Activated naive CD4-positive, alpha-beta T cell treated with anti-CD3 and anti-CD28 coated beads for 36 hours (primary cell): Measurements from ENCODE around the gene PTPRK. TPM values are rescaled to one million over a fixed set of nuclear protein-coding genes. Genes with fewer than 3 reads are reported as not detected.

ENCODE experiments used
- CTCF ChIA-PET: fragments of 350-600 bp; sonication (Branson Sonifier 250); formaldehyde crosslinking; loops from one replicate; lab custom pipeline; 2021; ENCODE audit warnings: antibody characterized with exemption; lab: Charles Lee
- DNase-seq: peaks from one replicate; pipeline ENCODE4 v3.0.0-alpha.2; 2020
- H3K27ac Mint-ChIP-seq: one replicate; pipeline ENCODE4 v1.8.0; 2021; ENCODE audit warnings: mild to moderate bottlenecking, mixed read lengths
- H3K27me3 Mint-ChIP-seq: one replicate; pipeline ENCODE4 v1.8.0; 2021; ENCODE audit warnings: low read depth, mixed read lengths
- H3K36me3 Mint-ChIP-seq: one replicate; pipeline ENCODE4 v1.8.0; 2021; ENCODE audit warnings: low read depth, mixed read lengths
- H3K4me1 Mint-ChIP-seq: one replicate; pipeline ENCODE4 v1.8.0; 2021; ENCODE audit warnings: low read depth, mixed read lengths
- H3K4me3 Mint-ChIP-seq: one replicate; pipeline ENCODE4 v1.8.0; 2021; ENCODE audit warnings: mild to moderate bottlenecking, moderate library complexity, mixed read lengths
- H3K9me3 Mint-ChIP-seq: one replicate; pipeline ENCODE4 v1.8.0; 2021; ENCODE audit warnings: mixed read lengths
- intact Hi-C: fragments of 100-400 bp; cut with micrococcal nuclease; formaldehyde crosslinking; loops from one replicate; pipeline ENCODE4 v1.15.1; 2023
- total RNA-seq, 2 experiments: library from RNA; stranded (reverse); gene quantifications; one replicate each; pipeline ENCODE4 v1.2.3, GENCODE V29; 2021

The PTPRK gene
- total RNA-seq, 2 experiments from 2014 or later = 5.5 to 8.0 TPM

GRCh38 chr6:128238225-128238624, 282.2 kb downstream of the PTPRK start:
- Mint-ChIP-seq H3K4me1 (peaks cover 14% of the 10 kb centered on the region), H3K27me3 (no peaks in the 10 kb centered on the region), H3K27ac (no peak overlapping the region), H3K4me3 (no peak overlapping the region), H3K36me3 (no peaks in the 10 kb centered on the region), H3K9me3 (no peaks in the 10 kb centered on the region)
- CTCF ChIA-PET = interaction anchor here (0.7 to 0.8 kb wide), 2 partner anchors 155 to 270 kb away, joined by 3 read pairs; no protein-coding TSS in a partner anchor
- intact Hi-C loops = no loop called here
- no peak for DNase-seq

- CTCF ChIA-PET = no interaction called here
- no peak overlapping the region for H3K27ac Mint-ChIP-seq
- H3K9me3 Mint-ChIP-seq = no peaks in the 10 kb centered on the region
- no peaks in the 10 kb centered on the region for H3K36me3 Mint-ChIP-seq
- intact Hi-C loops = no loop called here
- H3K4me3 Mint-ChIP-seq = no peak overlapping the region
- DNase-seq = no peak
- H3K4me1 Mint-ChIP-seq = peaks cover 8% of the 10 kb centered on the region
- no peaks in the 10 kb centered on the region for H3K27me3 Mint-ChIP-seq
Measured at GRCh38 chr6:128235556-128235955, 284.8 kb downstream of the PTPRK start.

- CTCF ChIA-PET = no interaction called here
- no peaks in the 10 kb centered on the region for H3K4me1 Mint-ChIP-seq
- H3K9me3 Mint-ChIP-seq = no peaks in the 10 kb centered on the region
- intact Hi-C loops = no loop called here
- no peak overlapping the region for H3K4me3 Mint-ChIP-seq
- no peak for DNase-seq
- H3K36me3 Mint-ChIP-seq = no peaks in the 10 kb centered on the region
- H3K27me3 Mint-ChIP-seq = no peaks in the 10 kb centered on the region
- H3K27ac Mint-ChIP-seq = no peak overlapping the region
Measured at GRCh38 chr6:128233531-128233930, 286.9 kb downstream of the PTPRK start.

GRCh38 chr6:128230267-128230989, 290.0 kb downstream of the PTPRK start:
- intact Hi-C loops = no loop called here
- H3K36me3 Mint-ChIP-seq = no peaks in the 10 kb centered on the region
- no peaks in the 10 kb centered on the region for H3K4me1 Mint-ChIP-seq
- no peak for DNase-seq
- CTCF ChIA-PET = interaction anchor here (1.1 kb wide), 1 partner anchor 10 kb away, joined by 5 read pairs; no protein-coding TSS in a partner anchor
- H3K27ac Mint-ChIP-seq = no peak overlapping the region
- no peaks in the 10 kb centered on the region for H3K27me3 Mint-ChIP-seq
- no peak overlapping the region for H3K4me3 Mint-ChIP-seq
- no peaks in the 10 kb centered on the region for H3K9me3 Mint-ChIP-seq

GRCh38 chr6:128225612-128226011, 294.8 kb downstream of the PTPRK start:
- Mint-ChIP-seq H3K27me3 (no peaks in the 10 kb centered on the region), H3K4me3 (no peak overlapping the region), H3K4me1 (no peaks in the 10 kb centered on the region), H3K36me3 (no peaks in the 10 kb centered on the region), H3K27ac (no peak overlapping the region), H3K9me3 (no peaks in the 10 kb centered on the region)
- CTCF ChIA-PET = no interaction called here
- intact Hi-C loops = no loop called here
- DNase-seq = no peak

GRCh38 chr6:128216917-128217316, 303.5 kb downstream of the PTPRK start:
- H3K27me3 Mint-ChIP-seq = no peaks in the 10 kb centered on the region
- intact Hi-C loops = no loop called here
- H3K4me3 Mint-ChIP-seq = no peak overlapping the region
- CTCF ChIA-PET = no interaction called here
- H3K36me3 Mint-ChIP-seq = no peaks in the 10 kb centered on the region
- DNase-seq = no peak
- no peaks in the 10 kb centered on the region for H3K4me1 Mint-ChIP-seq
- no peaks in the 10 kb centered on the region for H3K9me3 Mint-ChIP-seq
- H3K27ac Mint-ChIP-seq = no peak overlapping the region

- Mint-ChIP-seq H3K27me3 (no peaks in the 10 kb centered on the region), H3K4me1 (no peaks in the 10 kb centered on the region), H3K4me3 (no peak overlapping the region), H3K9me3 (no peaks in the 10 kb centered on the region), H3K27ac (no peak overlapping the region), H3K36me3 (no peaks in the 10 kb centered on the region)
- intact Hi-C loops = no loop called here
- DNase-seq = no peak
- CTCF ChIA-PET = no interaction called here
Measured at GRCh38 chr6:128209771-128210170, 310.6 kb downstream of the PTPRK start.

GRCh38 chr6:128208851-128209580, 311.4 kb downstream of the PTPRK start:
- intact Hi-C loops = no loop called here

GRCh38 chr6:128208078-128208477, 312.3 kb downstream of the PTPRK start:
- Mint-ChIP-seq H3K4me3 (no peak overlapping the region), H3K36me3 (no peaks in the 10 kb centered on the region), H3K27ac (no peak overlapping the region), H3K9me3 (no peaks in the 10 kb centered on the region), H3K4me1 (no peaks in the 10 kb centered on the region), H3K27me3 (no peaks in the 10 kb centered on the region)
- intact Hi-C loops = no loop called here
- CTCF ChIA-PET = no interaction called here
- no peak for DNase-seq

More at GRCh38 chr6:128208851-128209580, 311.4 kb downstream of the PTPRK start:
- H3K27me3 Mint-ChIP-seq = no peaks in the 10 kb centered on the region
- no peaks in the 10 kb centered on the region for H3K36me3 Mint-ChIP-seq
- H3K9me3 Mint-ChIP-seq = no peaks in the 10 kb centered on the region
- H3K4me1 Mint-ChIP-seq = no peaks in the 10 kb centered on the region
- H3K4me3 Mint-ChIP-seq = no peak overlapping the region
- no peak for DNase-seq
- CTCF ChIA-PET = no interaction called here
- H3K27ac Mint-ChIP-seq = no peak overlapping the region

GRCh38 chr6:128206610-128207426, 313.6 kb downstream of the PTPRK start:
- CTCF ChIA-PET = interaction anchor here (0.6 kb wide), 1 partner anchor 108 kb away, joined by 3 read pairs; no protein-coding TSS in a partner anchor
- Mint-ChIP-seq H3K27me3 (no peaks in the 10 kb centered on the region), H3K4me3 (no peak overlapping the region), H3K27ac (no peak overlapping the region), H3K36me3 (no peaks in the 10 kb centered on the region), H3K9me3 (no peaks in the 10 kb centered on the region), H3K4me1 (no peaks in the 10 kb centered on the region)
- intact Hi-C loops = no loop called here
- DNase-seq = no peak

GRCh38 chr6:128204616-128205015, 315.8 kb downstream of the PTPRK start:
- intact Hi-C loops = no loop called here
- H3K27me3 Mint-ChIP-seq = no peaks in the 10 kb centered on the region

GRCh38 chr6:128202169-128202765, 318.1 kb downstream of the PTPRK start:
- Mint-ChIP-seq H3K9me3 (no peaks in the 10 kb centered on the region), H3K27me3 (no peaks in the 10 kb centered on the region), H3K4me3 (no peak overlapping the region), H3K27ac (no peak overlapping the region), H3K36me3 (no peaks in the 10 kb centered on the region), H3K4me1 (no peaks in the 10 kb centered on the region)
- intact Hi-C loops = no loop called here
- CTCF ChIA-PET = interaction anchor here (1.6 kb wide), 1 partner anchor 13 kb away, joined by 3 read pairs; no protein-coding TSS in a partner anchor
- no peak for DNase-seq

More at GRCh38 chr6:128204616-128205015, 315.8 kb downstream of the PTPRK start:
- no peak overlapping the region for H3K4me3 Mint-ChIP-seq
- no peaks in the 10 kb centered on the region for H3K9me3 Mint-ChIP-seq
- H3K4me1 Mint-ChIP-seq = no peaks in the 10 kb centered on the region
- CTCF ChIA-PET = no interaction called here
- no peak overlapping the region for H3K27ac Mint-ChIP-seq
- no peak for DNase-seq
- no peaks in the 10 kb centered on the region for H3K36me3 Mint-ChIP-seq
